SK-N-SH treated with all-trans-retinoic acid at 6 μM for 48 hours (cell line): ENCODE data around the gene ZBTB7A.

ENCODE experiments used
- ATAC-seq: fragments of 200-7000 bp; cut with Tn5 transposase; 3 replicates; pipeline ENCODE4 v1.9.1; 2020; ENCODE audit warnings: mild to moderate bottlenecking, moderate library complexity
- ARNTL ChIP-seq: fragments of 450-650 bp; formaldehyde crosslinking; IDR thresholded peaks from 2 replicates; pipeline ENCODE4 v1.5.0; 2020; ENCODE audit warnings: low read depth, mild to moderate bottlenecking, moderate library complexity, borderline replicate concordance
- BACH2 ChIP-seq: fragments of 250-450 bp; sonication (Bioruptor Pico); IDR thresholded peaks from 2 replicates; pipeline ENCODE4 v1.9.0; 2021; ENCODE audit warnings: mild to moderate bottlenecking, borderline replicate concordance
- CREB5 ChIP-seq: fragments of 250-450 bp; sonication (Bioruptor Pico); IDR thresholded peaks from 2 replicates; pipeline ENCODE4 v1.5.1; 2020; ENCODE audit warnings: low read depth, mild to moderate bottlenecking, moderate library complexity
- CSDC2 ChIP-seq: fragments of 250-450 bp; sonication (Bioruptor Pico); IDR thresholded peaks from 2 replicates; pipeline ENCODE4 v1.5.0; 2020; ENCODE audit warnings: mild to moderate bottlenecking, moderate library complexity
- CSRNP3 ChIP-seq: fragments of 250-450 bp; sonication (Bioruptor Pico); IDR thresholded peaks from 2 replicates; pipeline ENCODE4 v1.5.1; 2021; ENCODE audit warnings: mild to moderate bottlenecking, moderate library complexity
- ESRRG ChIP-seq: fragments of 250-450 bp; sonication (Bioruptor Pico); IDR thresholded peaks from 2 replicates; pipeline ENCODE4 v1.6.1; 2021; ENCODE audit warnings: mild to moderate bottlenecking
- GLIS3 ChIP-seq: fragments of 250-450 bp; sonication (Bioruptor Pico); IDR thresholded peaks from 2 replicates; pipeline ENCODE4 v1.5.0; 2020; ENCODE audit warnings: mild to moderate bottlenecking, moderate library complexity
- ISL1 ChIP-seq: fragments of 250-450 bp; sonication (Bioruptor Pico); IDR thresholded peaks from 2 replicates; pipeline ENCODE4 v2.1.2; 2022; ENCODE audit warnings: mild to moderate bottlenecking, moderate library complexity
- PATZ1 ChIP-seq: fragments of 250-450 bp; sonication (Bioruptor Pico); IDR thresholded peaks from 2 replicates; pipeline ENCODE4 v1.8.0; 2020; ENCODE audit warnings: mild to moderate bottlenecking, moderate library complexity, borderline replicate concordance
- PPARA ChIP-seq: fragments of 250-450 bp; sonication (Bioruptor Pico); IDR thresholded peaks from 2 replicates; pipeline ENCODE4 v1.5.0; 2020; ENCODE audit warnings: mild to moderate bottlenecking, borderline replicate concordance
- RARB ChIP-seq: fragments of 250-450 bp; sonication (Bioruptor Pico); IDR thresholded peaks from 2 replicates; pipeline ENCODE4 v1.8.0; 2021; ENCODE audit warnings: mild to moderate bottlenecking, moderate library complexity
- SNAI2 ChIP-seq: fragments of 250-450 bp; sonication (Bioruptor Pico); IDR thresholded peaks from 2 replicates; pipeline ENCODE4 v1.5.0; 2020; ENCODE audit warnings: mild to moderate bottlenecking, moderate library complexity
- TCF4 ChIP-seq: fragments of 250-450 bp; sonication (Bioruptor Pico); IDR thresholded peaks from 2 replicates; pipeline ENCODE4 v1.8.0; 2021; ENCODE audit warnings: mild to moderate bottlenecking, moderate library complexity, borderline replicate concordance
- TOX ChIP-seq: fragments of 250-450 bp; sonication (Bioruptor Pico); IDR thresholded peaks from 2 replicates; pipeline ENCODE4 v1.8.0; 2021; ENCODE audit warnings: mild to moderate bottlenecking, moderate library complexity, borderline replicate concordance
- TSHZ2 ChIP-seq: fragments of 250-450 bp; sonication (Bioruptor Pico); IDR thresholded peaks from 2 replicates; pipeline ENCODE4 v1.5.0; 2020; ENCODE audit warnings: mild to moderate bottlenecking, moderate library complexity
- ZC3H10 ChIP-seq: fragments of 250-450 bp; sonication (Bioruptor Pico); IDR thresholded peaks from 2 replicates; pipeline ENCODE4 v1.5.1; 2021; ENCODE audit warnings: mild to moderate bottlenecking, moderate library complexity
- ZFP3 ChIP-seq: fragments of 250-450 bp; sonication (Bioruptor Pico); IDR thresholded peaks from 2 replicates; pipeline ENCODE4 v1.5.0; 2020; ENCODE audit warnings: mild to moderate bottlenecking, moderate library complexity
- ZFP30 ChIP-seq: fragments of 450-650 bp; formaldehyde crosslinking; IDR thresholded peaks from 2 replicates; pipeline ENCODE4 v1.5.0; 2022; ENCODE audit warnings: mild to moderate bottlenecking, moderate library complexity
- ZNF565 ChIP-seq: fragments of 450-650 bp; formaldehyde crosslinking; conservative IDR thresholded peaks from 2 replicates; pipeline ENCODE4 v1.5.0; 2020; ENCODE audit warnings: low read depth, mild to moderate bottlenecking, moderate library complexity
- ZNF8 ChIP-seq: fragments of 450-650 bp; formaldehyde crosslinking; IDR thresholded peaks from 2 replicates; pipeline ENCODE4 v1.5.0; 2020; ENCODE audit warnings: mild to moderate bottlenecking, moderate library complexity

ZBTB7A gene

GRCh38 chr19:4064496-4065260 is 2.0 kb downstream of the ZBTB7A start:
- ATAC-seq, result peak; percentile 4; the same call in 2 of the 3 replicates

GRCh38 chr19:4064149-4064495 is 2.6 kb downstream of the ZBTB7A start:
- peak; percentile 5 for ATAC-seq
- TF ChIP-seq TCF4, result no peak
- no peak for TF ChIP-seq CSRNP3 (CRISPR knock-in tag)
- TF ChIP-seq RARB (CRISPR knock-in tag), result no peak
- no peak for TF ChIP-seq TOX
- TF ChIP-seq GLIS3 (CRISPR knock-in tag), result no peak

More at GRCh38 chr19:4064496-4065260, 2.0 kb downstream of the ZBTB7A start:
- TF ChIP-seq PATZ1 (CRISPR knock-in tag) (peak; percentile 70; the same call in 1 of the 2 replicates), CREB5 (CRISPR knock-in tag) (no peak)
- TF ChIP-seq, all 23 proteins: peak for 1

GRCh38 chr19:4063369-4064148 is 3.1 kb downstream of the ZBTB7A start:
- no peak for ATAC-seq
- TF ChIP-seq CSDC2 (CRISPR knock-in tag), result no peak
- no peak for TF ChIP-seq ZC3H10 (CRISPR knock-in tag)

- no peak for ATAC-seq
- TF ChIP-seq ZFP30 (CRISPR knock-in tag), result no peak
- TF ChIP-seq RARB (CRISPR knock-in tag), result no peak
- no peak for TF ChIP-seq TCF4
- no peak for TF ChIP-seq ISL1 (CRISPR knock-in tag)
- TF ChIP-seq ESRRG (CRISPR knock-in tag), result no peak
- TF ChIP-seq SNAI2 (CRISPR knock-in tag), result no peak
- TF ChIP-seq PPARA, result no peak
- no peak for TF ChIP-seq CSDC2 (CRISPR knock-in tag)
- no peak for TF ChIP-seq ZNF565 (CRISPR knock-in tag)
- TF ChIP-seq ARNTL, result no peak
- TF ChIP-seq BACH2 (CRISPR knock-in tag), result no peak
- TF ChIP-seq ZFP3, result no peak
- no peak for TF ChIP-seq PATZ1 (CRISPR knock-in tag)
- no peak for TF ChIP-seq TOX
- TF ChIP-seq CREB5 (CRISPR knock-in tag), result no peak
- no peak for TF ChIP-seq TSHZ2 (CRISPR knock-in tag)
- TF ChIP-seq ZNF8 (CRISPR knock-in tag), result no peak
Measured at GRCh38 chr19:4062419-4063368, 4.0 kb downstream of the ZBTB7A start.
